Measurements from ENCODE around the gene IP6K1. TPM values are rescaled to one million over a fixed set of nuclear protein-coding genes. Genes with fewer than 3 reads are reported as not detected.

IP6K1 gene
- total RNA-seq, 1 experiment from 2014 or later, result 44.8 TPM

- no peak for TF ChIP-seq CTCF (IDR thresholded peaks at IDR 0.05; ENCODE audit: unreplicated experiment)
- DNase-seq (ENCODE audit: unreplicated experiment), result no peak
- ChIA-PET CTCF (interaction anchor here (0.7 kb wide), 1 partner anchor 136 kb away, joined by 3 read pairs; no protein-coding TSS in a partner anchor), POLR2A (interaction anchor here (0.6 kb wide), 1 partner anchor 18 kb away, joined by 3 read pairs; no protein-coding TSS in a partner anchor)
- intact Hi-C loops (cut with micrococcal nuclease), result no loop called here
- BruUV-seq (replicated peaks), result no TSS peak
- H3K27me3 Mint-ChIP-seq (ENCODE audit: insufficient read depth, unreplicated experiment), result no peaks in the 10 kb centered on the region
- H3K4me1 Mint-ChIP-seq (ENCODE audit: insufficient read depth, unreplicated experiment), result no peaks in the 10 kb centered on the region
- H3K4me3 Mint-ChIP-seq (ENCODE audit: unreplicated experiment), result no peak overlapping the region
- no peak overlapping the region for H3K27ac Mint-ChIP-seq (ENCODE audit: low read depth, unreplicated experiment)
- H3K9me3 Mint-ChIP-seq (ENCODE audit: unreplicated experiment), result no peaks in the 10 kb centered on the region
- H3K36me3 Mint-ChIP-seq (ENCODE audit: insufficient read depth, unreplicated experiment), result peaks cover 46% of the 10 kb centered on the region
These were observed 22.4 kb downstream of the IP6K1 start for GRCh38 chr3:49763981-49764380.

DNA sequence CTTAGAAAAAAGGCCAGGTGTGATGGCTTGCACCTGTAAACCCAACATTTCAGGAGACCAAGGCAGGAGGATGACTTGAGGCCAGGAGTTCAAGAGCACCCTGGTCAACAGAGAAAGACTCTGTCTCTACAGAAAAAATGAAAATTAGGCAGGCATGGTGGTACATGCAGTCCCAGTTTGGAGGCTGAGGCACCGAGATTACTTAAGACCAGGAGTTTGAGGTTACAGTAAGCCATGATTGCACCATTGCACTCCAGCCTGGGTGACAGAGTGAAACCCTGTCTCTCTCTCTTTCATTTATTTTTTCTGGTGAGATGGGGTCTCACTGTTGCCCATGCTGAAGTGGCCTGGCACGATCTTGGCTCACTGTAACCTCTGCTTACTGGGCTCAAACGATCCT lies 24.7 kb downstream of the IP6K1 start:
- no TSS peak for BruUV-seq (replicated peaks)
- Mint-ChIP-seq H3K27me3 (ENCODE audit: insufficient read depth, unreplicated experiment) (no peaks in the 10 kb centered on the region), H3K9me3 (ENCODE audit: unreplicated experiment) (no peaks in the 10 kb centered on the region), H3K36me3 (ENCODE audit: insufficient read depth, unreplicated experiment) (peaks cover 46% of the 10 kb centered on the region), H3K4me1 (ENCODE audit: insufficient read depth, unreplicated experiment) (peaks cover 6% of the 10 kb centered on the region), H3K27ac (ENCODE audit: low read depth, unreplicated experiment) (no peak overlapping the region), H3K4me3 (ENCODE audit: unreplicated experiment) (no peak overlapping the region)
- no peak for DNase-seq (ENCODE audit: unreplicated experiment)
- intact Hi-C loops (cut with micrococcal nuclease), result no loop called here
- no peak for TF ChIP-seq CTCF (IDR thresholded peaks at IDR 0.05; ENCODE audit: unreplicated experiment)
- ChIA-PET POLR2A (no interaction called here), CTCF (interaction anchor here (0.6 to 0.7 kb wide), 2 partner anchors 12 to 145 kb away, joined by 3 to 4 read pairs; no protein-coding TSS in a partner anchor)

DNA sequence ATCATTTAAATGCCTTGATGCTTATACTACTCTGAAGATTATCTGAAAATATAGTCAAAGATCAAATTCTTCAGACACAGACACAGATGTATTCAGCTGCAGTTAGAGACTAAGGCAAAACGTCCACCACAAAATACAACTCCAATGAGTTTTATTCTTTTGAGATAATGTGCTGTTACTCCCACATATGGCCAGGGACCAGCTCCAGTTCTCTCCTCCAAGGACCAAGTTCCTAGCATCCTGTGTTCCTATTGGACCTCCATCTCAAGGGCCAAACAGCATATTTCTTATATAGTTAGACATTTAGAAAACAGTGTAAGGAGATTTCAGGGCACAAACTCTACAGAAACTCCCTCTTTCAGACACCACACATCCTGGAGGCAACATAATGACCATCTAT lies 27.1 kb downstream of the IP6K1 start:
- Mint-ChIP-seq H3K9me3 (ENCODE audit: unreplicated experiment) (no peaks in the 10 kb centered on the region), H3K36me3 (ENCODE audit: insufficient read depth, unreplicated experiment) (peaks cover 39% of the 10 kb centered on the region), H3K4me3 (ENCODE audit: unreplicated experiment) (no peak overlapping the region), H3K4me1 (ENCODE audit: insufficient read depth, unreplicated experiment) (peaks cover 12% of the 10 kb centered on the region), H3K27ac (ENCODE audit: low read depth, unreplicated experiment) (no peak overlapping the region), H3K27me3 (ENCODE audit: insufficient read depth, unreplicated experiment) (no peaks in the 10 kb centered on the region)
- POLR2A ChIA-PET, result interaction anchor here (1.0 kb wide), 1 partner anchor 23 kb away, joined by 3 read pairs; no protein-coding TSS in a partner anchor
- CTCF ChIA-PET, result interaction anchor here (0.6 to 1.8 kb wide), 2 partner anchors 18 to 80 kb away, joined by 3 to 6 read pairs; no protein-coding TSS in a partner anchor
- no peak for DNase-seq (ENCODE audit: unreplicated experiment)
- intact Hi-C loops (cut with micrococcal nuclease), result no loop called here
- BruUV-seq (replicated peaks), result no TSS peak
- TF ChIP-seq CTCF (IDR thresholded peaks at IDR 0.05; ENCODE audit: unreplicated experiment), result no peak

DNA sequence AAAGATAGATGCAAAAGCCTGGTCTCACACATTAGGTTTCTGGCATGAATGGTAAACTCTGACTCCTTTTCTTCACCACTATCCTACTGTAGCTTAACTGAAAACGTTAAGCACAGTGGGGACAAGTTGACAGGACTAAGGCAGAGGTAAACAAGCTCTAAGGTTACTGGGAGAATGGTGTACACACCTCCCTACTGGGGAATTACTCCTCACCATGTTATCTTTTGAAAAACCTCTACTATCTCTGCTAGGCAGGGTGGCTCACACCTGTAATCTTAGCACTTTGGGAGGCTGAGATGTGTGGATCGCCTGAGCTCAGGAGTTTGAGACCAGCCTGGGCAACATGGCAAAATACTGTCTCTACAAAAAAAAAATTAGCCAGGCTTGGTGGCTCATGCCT lies 29.1 kb downstream of the IP6K1 start:
- TF ChIP-seq CTCF (IDR thresholded peaks at IDR 0.05; ENCODE audit: unreplicated experiment), result no peak
- Mint-ChIP-seq H3K9me3 (ENCODE audit: unreplicated experiment) (no peaks in the 10 kb centered on the region), H3K36me3 (ENCODE audit: insufficient read depth, unreplicated experiment) (peaks cover 34% of the 10 kb centered on the region), H3K4me1 (ENCODE audit: insufficient read depth, unreplicated experiment) (peaks cover 12% of the 10 kb centered on the region), H3K27me3 (ENCODE audit: insufficient read depth, unreplicated experiment) (no peaks in the 10 kb centered on the region), H3K4me3 (ENCODE audit: unreplicated experiment) (no peak overlapping the region), H3K27ac (ENCODE audit: low read depth, unreplicated experiment) (no peak overlapping the region)
- DNase-seq (ENCODE audit: unreplicated experiment), result no peak
- intact Hi-C loops (cut with micrococcal nuclease), result no loop called here
- no TSS peak for BruUV-seq (replicated peaks)
- POLR2A ChIA-PET, result interaction anchor here (0.8 to 1.7 kb wide), 3 partner anchors 8 to 30 kb away, joined by 3 to 7 read pairs (median 4); no protein-coding TSS in a partner anchor
- CTCF ChIA-PET, result interaction anchor here (0.5 to 0.7 kb wide), 3 partner anchors 59 to 86 kb away, joined by 3 read pairs; no protein-coding TSS in a partner anchor
